H1 (cell line): ENCODE data around the gene MMEL1.

ENCODE experiments used
- POLR2A ChIP-seq, 2 experiments: IDR thresholded peaks; 1 replicate in 1 of 2; 2 replicates in 1 of 2; pipeline ENCODE4 v1.6.1; 2011; ENCODE audit warnings: low read depth in 2 of 2, low read length in 2 of 2, mild to moderate bottlenecking in 2 of 2; ENCODE audit errors: control extremely low read depth in 1 of 2
- TF ChIP-seq, protein P1 (sequence below), 3 experiments: IDR thresholded peaks; 1 replicate in 2 of 3; 2 replicates in 1 of 3; pipeline versions ENCODE4 v1.5.1 to v1.6.1; 2011; ENCODE audit warnings: low read length in 3 of 3, mild to moderate bottlenecking in 3 of 3, inconsistent platforms in 2 of 3, low read depth in 1 of 3, moderate library complexity in 1 of 3; ENCODE audit not compliant: insufficient read depth in 1 of 3; ENCODE audit errors: control extremely low read depth in 1 of 3

DNA sequence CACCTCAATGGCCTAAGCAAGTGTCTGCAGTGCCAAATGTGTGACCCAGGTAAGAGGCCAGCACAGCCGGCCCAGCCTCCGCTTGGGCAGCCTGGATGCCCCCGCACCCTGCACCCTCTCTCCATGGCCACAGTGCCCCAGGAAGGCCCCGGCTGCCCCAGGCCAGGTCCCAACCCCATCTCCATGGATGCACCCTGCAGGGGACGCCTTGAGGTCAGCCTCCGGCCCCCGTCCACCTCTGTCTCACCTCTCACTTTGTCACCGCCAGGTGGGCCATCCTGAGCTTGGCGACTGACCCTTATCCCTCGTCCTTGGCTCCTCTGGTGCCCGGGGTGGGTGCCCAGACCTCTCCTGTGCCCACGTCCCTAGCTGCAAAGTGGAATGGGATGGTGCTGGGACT is 74.4 kb downstream of the MMEL1 start:
- TF ChIP-seq POLR2A (IDR thresholded peaks at IDR 0.05; ENCODE audit: control extremely low read depth in 1 of 2, low read depth in 2 of 2, low read length in 2 of 2) = no peak
- TF ChIP-seq, protein P1, sequence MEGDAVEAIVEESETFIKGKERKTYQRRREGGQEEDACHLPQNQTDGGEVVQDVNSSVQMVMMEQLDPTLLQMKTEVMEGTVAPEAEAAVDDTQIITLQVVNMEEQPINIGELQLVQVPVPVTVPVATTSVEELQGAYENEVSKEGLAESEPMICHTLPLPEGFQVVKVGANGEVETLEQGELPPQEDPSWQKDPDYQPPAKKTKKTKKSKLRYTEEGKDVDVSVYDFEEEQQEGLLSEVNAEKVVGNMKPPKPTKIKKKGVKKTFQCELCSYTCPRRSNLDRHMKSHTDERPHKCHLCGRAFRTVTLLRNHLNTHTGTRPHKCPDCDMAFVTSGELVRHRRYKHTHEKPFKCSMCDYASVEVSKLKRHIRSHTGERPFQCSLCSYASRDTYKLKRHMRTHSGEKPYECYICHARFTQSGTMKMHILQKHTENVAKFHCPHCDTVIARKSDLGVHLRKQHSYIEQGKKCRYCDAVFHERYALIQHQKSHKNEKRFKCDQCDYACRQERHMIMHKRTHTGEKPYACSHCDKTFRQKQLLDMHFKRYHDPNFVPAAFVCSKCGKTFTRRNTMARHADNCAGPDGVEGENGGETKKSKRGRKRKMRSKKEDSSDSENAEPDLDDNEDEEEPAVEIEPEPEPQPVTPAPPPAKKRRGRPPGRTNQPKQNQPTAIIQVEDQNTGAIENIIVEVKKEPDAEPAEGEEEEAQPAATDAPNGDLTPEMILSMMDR (IDR thresholded peaks at IDR 0.05; ENCODE audit: control extremely low read depth in 1 of 3, insufficient read depth in 1 of 3, low read depth in 1 of 3, low read length in 3 of 3) = no peak
